ENCODE data around the gene CDH2.

- no peak for TF ChIP-seq CTCF (IDR thresholded peaks at IDR 0.05; ENCODE audit: insufficient read depth, low read length, poor library complexity, severe bottlenecking)
- no peak for TF ChIP-seq EZH2phosphoT487 (conservative IDR thresholded peaks at IDR 0.05; ENCODE audit: low read length)
Measured at GRCh38 chr18:28185121-28185520, 8.2 kb upstream of the CDH2 start.
